HL-60 (cell line): ENCODE data around the gene TRIM67.

Experiments used
- DNase-seq, 2 experiments: peaks; one replicate each; pipeline ENCODE4 v3.0.0-alpha.2; 2010 to 2020; ENCODE audit warnings: low read depth in 1 of 2, low spot score in 1 of 2
- H3K27ac ChIP-seq: fragments of 250-450 bp; sonication (Bioruptor Pico); replicated peaks from 2 replicates; pipeline ENCODE4 v1.5.1; 2020; ENCODE audit warnings: mild to moderate bottlenecking, moderate library complexity
- H3K27me3 ChIP-seq: fragments of 250-450 bp; sonication (Bioruptor Pico); 2 replicates; pipeline ENCODE4 v1.5.1; 2021; ENCODE audit warnings: mild to moderate bottlenecking, moderate library complexity; ENCODE audit not compliant: insufficient read depth, poor library complexity, severe bottlenecking
- H3K4me3 ChIP-seq: replicated peaks from 2 replicates; pipeline ENCODE4 v1.5.1; 2011; ENCODE audit warnings: mild to moderate bottlenecking, control low read depth, low read length; ENCODE audit not compliant: insufficient read depth
- CTCF ChIP-seq: IDR thresholded peaks from one replicate; pipeline ENCODE4 v1.5.1; 2011; ENCODE audit warnings: low read length, control low read depth, inconsistent platforms; ENCODE audit not compliant: insufficient read depth
- GABPA ChIP-seq: IDR thresholded peaks from 2 replicates; pipeline ENCODE4 v1.6.1; 2012; ENCODE audit warnings: low read depth
- POLR2AphosphoS5 ChIP-seq: IDR thresholded peaks from 2 replicates; pipeline ENCODE4 v1.6.1; 2012; ENCODE audit warnings: low read depth
- REST ChIP-seq: IDR thresholded peaks from 2 replicates; pipeline ENCODE4 v1.6.1; 2012; ENCODE audit warnings: low read depth; ENCODE audit not compliant: insufficient replicate concordance
- SPI1 ChIP-seq: IDR thresholded peaks from 2 replicates; pipeline ENCODE4 v1.6.1; 2012; ENCODE audit warnings: low read depth, mild to moderate bottlenecking, borderline replicate concordance

The TRIM67 gene

GRCh38 chr1:231162297-231162969, 575 bp downstream of the TRIM67 start:
- DNase-seq, result no peak
- no peak overlapping the region for H3K27ac ChIP-seq
- H3K4me3 ChIP-seq, result no peak overlapping the region
- TF ChIP-seq POLR2AphosphoS5 (no peak), REST (peak; percentile 94), CTCF (no peak)
- peaks cover 53% of the 10 kb centered on the region for H3K27me3 ChIP-seq

DNA sequence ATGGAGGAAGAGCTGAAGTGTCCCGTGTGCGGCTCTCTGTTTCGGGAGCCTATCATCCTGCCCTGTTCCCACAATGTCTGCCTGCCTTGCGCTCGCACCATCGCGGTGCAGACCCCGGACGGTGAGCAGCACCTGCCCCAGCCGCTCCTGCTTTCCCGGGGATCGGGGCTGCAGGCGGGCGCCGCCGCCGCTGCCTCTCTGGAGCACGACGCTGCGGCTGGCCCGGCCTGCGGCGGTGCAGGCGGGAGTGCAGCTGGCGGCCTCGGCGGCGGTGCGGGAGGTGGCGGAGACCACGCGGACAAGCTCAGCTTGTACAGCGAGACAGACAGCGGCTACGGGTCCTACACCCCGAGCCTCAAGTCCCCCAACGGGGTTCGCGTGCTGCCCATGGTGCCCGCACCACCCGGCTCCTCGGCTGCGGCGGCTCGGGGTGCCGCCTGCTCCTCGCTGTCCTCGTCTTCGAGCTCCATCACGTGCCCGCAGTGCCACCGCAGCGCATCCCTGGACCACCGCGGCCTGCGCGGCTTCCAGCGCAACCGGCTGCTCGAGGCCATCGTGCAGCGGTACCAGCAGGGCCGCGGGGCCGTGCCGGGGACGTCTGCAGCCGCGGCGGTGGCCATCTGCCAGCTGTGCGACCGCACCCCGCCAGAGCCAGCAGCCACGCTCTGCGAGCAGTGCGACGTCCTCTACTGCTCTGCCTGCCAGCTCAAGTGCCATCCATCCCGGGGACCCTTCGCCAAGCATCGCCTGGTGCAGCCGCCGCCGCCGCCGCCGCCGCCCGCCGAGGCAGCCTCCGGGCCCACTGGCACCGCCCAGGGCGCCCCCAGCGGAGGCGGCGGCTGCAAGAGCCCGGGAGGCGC, 1.3 kb downstream of the TRIM67 start:
- peaks cover 53% of the 10 kb centered on the region for H3K27me3 ChIP-seq
- H3K4me3 ChIP-seq, result no peak overlapping the region
- H3K27ac ChIP-seq, result no peak overlapping the region
- DNase-seq, result no peak
- TF ChIP-seq CTCF, result no peak
- no peak for TF ChIP-seq SPI1
- no peak for TF ChIP-seq POLR2AphosphoS5
- no peak for TF ChIP-seq GABPA
- TF ChIP-seq REST, result no peak

DNA sequence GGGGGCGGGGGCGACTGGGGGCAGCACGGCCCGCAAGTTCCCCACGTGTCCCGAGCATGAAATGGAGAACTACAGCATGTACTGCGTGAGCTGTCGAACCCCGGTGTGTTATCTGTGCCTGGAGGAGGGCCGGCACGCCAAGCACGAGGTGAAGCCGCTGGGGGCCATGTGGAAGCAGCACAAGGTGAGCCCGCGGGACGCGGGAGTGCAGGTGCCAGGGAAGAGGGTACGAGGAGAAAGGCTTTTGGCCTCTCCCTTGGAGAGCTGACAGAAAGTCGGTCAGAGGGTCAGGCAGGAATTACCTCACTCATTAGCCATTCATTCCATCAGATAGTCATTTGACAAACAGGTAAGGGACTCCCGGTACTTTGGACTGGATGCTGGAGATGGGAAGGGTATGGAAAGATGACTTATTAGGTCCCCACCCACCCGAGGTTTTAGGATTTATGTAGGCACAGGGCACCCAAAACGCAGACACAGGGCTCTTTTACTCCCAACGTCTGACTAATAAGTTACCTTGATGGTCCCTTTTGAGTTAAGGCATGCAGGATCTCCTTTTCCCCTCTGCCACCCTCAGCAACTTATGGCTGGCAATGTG, 2.1 kb downstream of the TRIM67 start:
- no peak for DNase-seq
- peaks cover 51% of the 10 kb centered on the region for H3K27me3 ChIP-seq
- no peak overlapping the region for H3K4me3 ChIP-seq
- TF ChIP-seq SPI1, result no peak
- no peak for TF ChIP-seq GABPA
- TF ChIP-seq REST, result no peak
- no peak for TF ChIP-seq CTCF
- no peak for TF ChIP-seq POLR2AphosphoS5
- no peak overlapping the region for H3K27ac ChIP-seq
